ENCODE results near the gene RYR1.

- no peak for TF ChIP-seq EP300 (IDR thresholded peaks at IDR 0.05)
- TF ChIP-seq CTCF (IDR thresholded peaks at IDR 0.05) = no peak
- TF ChIP-seq POLR2A (IDR thresholded peaks at IDR 0.05) = no peak
Observed at GRCh38 chr19:38635483-38636399, 202.2 kb downstream of the RYR1 start.
